Kidney epithelial cell (primary cell): ENCODE measurements around the gene ITGB6. TPM values are rescaled to one million over a fixed set of nuclear protein-coding genes. Genes with fewer than 3 reads are reported as not detected.
A peak's percentile ranks its signal among the peaks of the same experiment; 100 is the strongest.

Source experiments
- DNase-seq: peaks from one replicate; pipeline ENCODE4 v3.0.0-alpha.2; 2010; ENCODE audit warnings: low read depth
- H3K27me3 ChIP-seq: 2 replicates; pipeline ENCODE4 v1.6.0; 2011; ENCODE audit warnings: low read length; ENCODE audit not compliant: control insufficient read depth, insufficient read depth
- H3K36me3 ChIP-seq: 2 replicates; pipeline ENCODE4 v1.5.1; 2011; ENCODE audit warnings: low read length; ENCODE audit not compliant: control insufficient read depth, insufficient read depth
- H3K4me3 ChIP-seq: 2 replicates; pipeline ENCODE4 v1.5.1; 2011; ENCODE audit warnings: low read depth, mild to moderate bottlenecking, control low read depth, low read length
- CTCF ChIP-seq: IDR thresholded peaks from 2 replicates; pipeline ENCODE4 v1.5.1; 2011; ENCODE audit warnings: mild to moderate bottlenecking, moderate library complexity, low read length, control low read depth, inconsistent platforms; ENCODE audit not compliant: insufficient read depth, poor library complexity, severe bottlenecking
- total RNA-seq: library from RNA; depleted of rRNA; stranded (reverse); fragments of >200 nt; gene quantifications from 2 replicates; pipeline ENCODE4 v1.2.3, GENCODE V29; 2015

ITGB6 gene
- total RNA-seq, 1 donor from 2014 or later = 68.5 TPM

GRCh38 chr2:160220026-160220425 lies 20.0 kb upstream of the ITGB6 start:
- H3K36me3 ChIP-seq = no peaks in the 10 kb centered on the region
- TF ChIP-seq CTCF = no peak
- no peaks in the 10 kb centered on the region for H3K27me3 ChIP-seq
- no peak overlapping the region for H3K4me3 ChIP-seq
- no peak for DNase-seq

- no peaks in the 10 kb centered on the region for H3K27me3 ChIP-seq
- peak; percentile 92 for DNase-seq
- no peak overlapping the region for H3K4me3 ChIP-seq
- no peaks in the 10 kb centered on the region for H3K36me3 ChIP-seq
- TF ChIP-seq CTCF = no peak
Measured at GRCh38 chr2:160214461-160215445, 14.7 kb upstream of the ITGB6 start.

GRCh38 chr2:160213511-160213910 lies 13.4 kb upstream of the ITGB6 start:
- TF ChIP-seq CTCF = no peak
- no peak for DNase-seq
- H3K4me3 ChIP-seq = no peak overlapping the region

GRCh38 chr2:160210599-160211138 lies 10.6 kb upstream of the ITGB6 start:
- peak; percentile 82 for TF ChIP-seq CTCF
- Histone ChIP-seq H3K4me3 (no peak overlapping the region), H3K36me3 (no peaks in the 10 kb centered on the region), H3K27me3 (no peaks in the 10 kb centered on the region)
- no peak for DNase-seq

More at GRCh38 chr2:160213511-160213910, 13.4 kb upstream of the ITGB6 start:
- Histone ChIP-seq H3K36me3 (no peaks in the 10 kb centered on the region), H3K27me3 (no peaks in the 10 kb centered on the region)

- DNase-seq = peak; percentile 82
- TF ChIP-seq CTCF = no peak
- Histone ChIP-seq H3K36me3 (no peaks in the 10 kb centered on the region), H3K4me3 (no peak overlapping the region), H3K27me3 (no peaks in the 10 kb centered on the region)
Measured at GRCh38 chr2:160209516-160209856, 9.4 kb upstream of the ITGB6 start.
